ENCODE results near the gene SH3D19.

SH3D19 gene

DNA sequence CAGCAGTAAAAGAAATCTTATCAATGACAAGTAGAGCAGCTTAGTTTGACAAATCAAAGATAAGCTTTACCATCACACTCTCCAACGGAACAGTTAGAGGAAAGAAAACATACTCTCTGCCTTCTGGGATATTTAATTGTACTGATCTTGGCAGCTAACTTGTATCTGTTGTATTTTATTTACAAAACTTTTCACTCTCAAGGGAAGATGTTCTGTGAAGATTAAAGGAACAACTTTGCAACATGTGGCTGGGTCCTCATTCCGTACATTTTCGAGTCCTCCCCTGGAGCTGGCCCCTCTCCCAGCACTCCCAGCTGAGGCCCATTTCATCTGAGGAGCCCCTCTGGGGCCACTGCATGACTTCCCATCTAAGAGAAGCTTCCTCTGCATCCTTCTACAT lies 151.5 kb downstream of the SH3D19 start:
- no peak for DNase-seq (ENCODE audit: low read depth)
- TF ChIP-seq, protein P1, sequence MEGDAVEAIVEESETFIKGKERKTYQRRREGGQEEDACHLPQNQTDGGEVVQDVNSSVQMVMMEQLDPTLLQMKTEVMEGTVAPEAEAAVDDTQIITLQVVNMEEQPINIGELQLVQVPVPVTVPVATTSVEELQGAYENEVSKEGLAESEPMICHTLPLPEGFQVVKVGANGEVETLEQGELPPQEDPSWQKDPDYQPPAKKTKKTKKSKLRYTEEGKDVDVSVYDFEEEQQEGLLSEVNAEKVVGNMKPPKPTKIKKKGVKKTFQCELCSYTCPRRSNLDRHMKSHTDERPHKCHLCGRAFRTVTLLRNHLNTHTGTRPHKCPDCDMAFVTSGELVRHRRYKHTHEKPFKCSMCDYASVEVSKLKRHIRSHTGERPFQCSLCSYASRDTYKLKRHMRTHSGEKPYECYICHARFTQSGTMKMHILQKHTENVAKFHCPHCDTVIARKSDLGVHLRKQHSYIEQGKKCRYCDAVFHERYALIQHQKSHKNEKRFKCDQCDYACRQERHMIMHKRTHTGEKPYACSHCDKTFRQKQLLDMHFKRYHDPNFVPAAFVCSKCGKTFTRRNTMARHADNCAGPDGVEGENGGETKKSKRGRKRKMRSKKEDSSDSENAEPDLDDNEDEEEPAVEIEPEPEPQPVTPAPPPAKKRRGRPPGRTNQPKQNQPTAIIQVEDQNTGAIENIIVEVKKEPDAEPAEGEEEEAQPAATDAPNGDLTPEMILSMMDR (IDR thresholded peaks at IDR 0.05; ENCODE audit: insufficient read depth, low read depth, low read length, missing control alignments), result no peak
- H3K4me3 ChIP-seq (ENCODE audit: low read length), result no peak overlapping the region

DNA sequence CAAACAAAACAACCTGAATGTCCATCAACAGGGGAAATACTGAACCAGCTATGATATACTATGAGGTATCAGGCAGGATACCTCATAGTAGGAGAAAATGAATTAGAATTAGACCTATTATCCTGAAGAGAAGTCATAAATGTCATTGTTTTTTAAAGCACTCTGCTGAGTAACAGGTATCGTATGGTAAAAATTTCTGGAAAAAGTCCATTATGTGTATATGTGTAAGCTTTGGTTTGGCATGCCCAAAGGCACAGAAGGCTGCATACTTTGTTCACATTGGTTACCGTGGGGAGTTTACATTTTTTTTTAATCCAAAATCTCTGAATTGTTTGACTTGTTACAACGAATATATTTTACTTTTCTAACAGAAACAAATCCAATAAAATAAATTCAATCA lies 155.5 kb downstream of the SH3D19 start:
- H3K4me3 ChIP-seq (ENCODE audit: low read length), result no peak overlapping the region
- TF ChIP-seq, protein P1 (IDR thresholded peaks at IDR 0.05; ENCODE audit: insufficient read depth, low read depth, low read length, missing control alignments), result no peak
- DNase-seq (ENCODE audit: low read depth), result no peak

DNA sequence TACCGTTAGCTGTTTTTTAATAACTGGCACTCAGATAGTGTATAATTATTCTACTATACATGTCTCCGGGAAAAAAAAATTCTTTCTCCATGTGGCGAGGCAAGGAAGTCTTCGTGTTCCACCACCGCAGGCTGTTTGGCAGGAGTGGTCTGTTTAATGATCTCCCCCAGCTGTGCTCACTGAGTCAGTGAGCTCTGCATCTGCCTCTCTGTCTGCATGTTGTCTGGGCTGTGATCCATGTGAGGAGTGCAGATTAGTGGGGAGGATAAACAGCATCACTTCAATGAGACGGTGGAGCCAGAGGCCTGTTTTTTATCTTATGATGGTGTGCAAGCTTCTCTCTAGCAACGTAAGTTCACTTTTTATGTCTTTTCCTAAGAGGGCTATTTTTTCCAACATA lies 156.2 kb downstream of the SH3D19 start:
- TF ChIP-seq, protein P1 (IDR thresholded peaks at IDR 0.05; ENCODE audit: insufficient read depth, low read depth, low read length, missing control alignments), result no peak
- H3K4me3 ChIP-seq (ENCODE audit: low read length), result no peak overlapping the region
- no peak for DNase-seq (ENCODE audit: low read depth)

DNA sequence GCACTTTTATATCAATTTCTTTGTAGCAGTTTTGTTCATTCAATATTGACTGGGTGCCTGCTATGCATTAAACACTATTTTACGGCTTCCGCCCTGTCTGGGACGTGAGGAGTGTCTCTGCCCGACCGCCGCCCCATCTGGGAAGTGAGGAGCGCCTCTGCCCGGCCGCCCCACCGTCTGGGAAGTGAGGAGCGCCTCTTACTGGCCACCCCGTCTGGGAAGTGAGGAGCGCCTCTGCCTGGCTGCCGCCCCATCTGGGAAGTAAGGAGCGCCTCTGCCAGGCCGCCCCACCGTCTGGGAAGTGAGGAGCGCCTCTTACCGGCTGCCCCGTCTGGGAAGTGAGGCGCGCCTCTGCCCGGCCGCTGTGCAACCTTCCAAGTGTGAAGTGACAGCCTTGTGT lies 157.8 kb downstream of the SH3D19 start:
- no peak for DNase-seq (ENCODE audit: low read depth)
- H3K4me3 ChIP-seq (ENCODE audit: low read length), result no peak overlapping the region
- TF ChIP-seq, protein P1 (IDR thresholded peaks at IDR 0.05; ENCODE audit: insufficient read depth, low read depth, low read length, missing control alignments), result no peak

DNA sequence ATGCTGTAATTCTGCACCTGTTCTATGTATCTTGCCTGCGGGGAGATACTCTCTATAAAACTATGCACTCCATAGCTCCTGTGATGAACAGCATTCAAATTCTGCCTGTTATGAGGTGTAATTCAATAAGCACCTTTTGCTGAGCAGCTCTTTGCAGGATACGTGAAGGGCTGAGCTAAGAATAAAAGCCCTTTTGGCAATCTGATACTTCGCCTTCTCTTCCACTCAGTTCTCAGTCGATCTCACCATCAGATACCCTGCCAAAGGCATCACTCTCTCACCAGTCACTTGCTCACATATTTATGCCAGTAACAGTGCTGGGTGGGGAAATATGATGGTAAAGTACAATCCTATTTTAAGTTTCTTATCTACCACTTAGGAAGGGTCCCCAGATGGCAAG lies 158.8 kb downstream of the SH3D19 start:
- no peak overlapping the region for H3K4me3 ChIP-seq (ENCODE audit: low read length)
- TF ChIP-seq, protein P1 (IDR thresholded peaks at IDR 0.05; ENCODE audit: insufficient read depth, low read depth, low read length, missing control alignments), result no peak
- no peak for DNase-seq (ENCODE audit: low read depth)

DNA sequence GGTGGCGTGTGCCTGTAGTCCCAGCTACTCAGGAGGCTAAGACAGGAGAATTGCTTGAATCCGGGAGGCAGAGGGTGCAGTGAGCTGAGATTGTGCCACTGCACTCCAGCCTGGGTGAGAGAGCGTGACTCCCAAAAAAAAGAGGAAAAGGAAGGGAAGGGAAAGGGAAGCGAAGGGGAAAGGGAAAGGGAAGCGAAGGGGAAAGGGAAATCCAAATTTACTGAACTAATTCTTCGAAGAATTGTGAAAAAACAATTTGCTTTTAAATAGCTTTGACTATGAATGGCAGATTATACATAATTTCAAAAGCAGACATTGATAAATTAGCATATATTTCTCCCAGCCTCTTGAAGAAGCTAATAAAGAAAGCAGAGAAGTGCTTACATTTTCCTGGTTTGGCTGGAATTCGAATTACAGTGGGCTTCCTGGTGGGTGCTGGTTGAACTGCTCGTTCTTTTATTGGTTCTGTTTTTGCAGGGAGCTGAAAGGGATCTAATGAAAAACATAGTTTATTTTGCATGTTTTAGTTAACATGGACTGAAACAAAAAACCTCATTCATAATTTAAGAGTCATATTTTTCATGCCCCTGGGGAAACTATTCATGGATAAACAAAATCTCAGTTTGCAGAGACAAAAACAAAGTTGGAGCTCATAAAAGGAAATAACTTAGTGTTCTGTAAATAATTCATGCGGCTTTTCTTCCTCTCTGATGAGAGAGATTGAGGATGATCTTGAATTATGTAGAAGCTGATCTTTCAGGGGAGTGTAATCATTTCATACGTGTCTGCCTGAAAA lies 160.0 kb downstream of the SH3D19 start:
- no peak for DNase-seq (ENCODE audit: low read depth)
- H3K4me3 ChIP-seq (ENCODE audit: low read length), result no peak overlapping the region
- TF ChIP-seq, protein P1 (IDR thresholded peaks at IDR 0.05; ENCODE audit: insufficient read depth, low read depth, low read length, missing control alignments), result no peak

DNA sequence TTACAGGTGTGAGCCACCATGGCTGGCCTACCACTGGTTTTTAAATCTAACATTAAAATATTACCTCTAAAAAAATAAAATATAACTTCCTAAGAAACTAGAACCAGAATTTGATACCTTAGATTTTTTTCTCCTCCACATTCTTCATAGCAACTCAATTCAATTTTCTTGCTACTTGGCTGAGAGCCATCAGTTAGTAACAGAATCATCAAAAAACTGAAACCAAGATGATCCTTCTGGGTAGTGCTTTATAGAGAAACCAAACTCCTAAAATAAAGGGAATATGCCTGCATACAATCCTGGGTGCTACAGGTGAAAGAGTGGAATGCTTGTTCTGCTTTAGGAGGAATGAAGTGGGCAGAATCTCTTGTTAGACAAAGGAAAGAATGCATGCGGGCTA lies 161.6 kb downstream of the SH3D19 start:
- H3K4me3 ChIP-seq (ENCODE audit: low read length), result no peak overlapping the region
- TF ChIP-seq, protein P1 (IDR thresholded peaks at IDR 0.05; ENCODE audit: insufficient read depth, low read depth, low read length, missing control alignments), result no peak
- no peak for DNase-seq (ENCODE audit: low read depth)
